ENCODE data around the gene VSTM5.

The VSTM5 gene

GRCh38 chr11:93843906-93844305 lies 6.5 kb downstream of the VSTM5 start:
- no peak overlapping the region for H3K4me3 ChIP-seq (replicated peaks; ENCODE audit: low read depth, low read length)
- TF ChIP-seq CTCF (IDR thresholded peaks at IDR 0.05; ENCODE audit: low read depth, low read length, missing control alignments): no peak
- no peak for DNase-seq (ENCODE audit: extremely low read depth, low read depth)

DNA sequence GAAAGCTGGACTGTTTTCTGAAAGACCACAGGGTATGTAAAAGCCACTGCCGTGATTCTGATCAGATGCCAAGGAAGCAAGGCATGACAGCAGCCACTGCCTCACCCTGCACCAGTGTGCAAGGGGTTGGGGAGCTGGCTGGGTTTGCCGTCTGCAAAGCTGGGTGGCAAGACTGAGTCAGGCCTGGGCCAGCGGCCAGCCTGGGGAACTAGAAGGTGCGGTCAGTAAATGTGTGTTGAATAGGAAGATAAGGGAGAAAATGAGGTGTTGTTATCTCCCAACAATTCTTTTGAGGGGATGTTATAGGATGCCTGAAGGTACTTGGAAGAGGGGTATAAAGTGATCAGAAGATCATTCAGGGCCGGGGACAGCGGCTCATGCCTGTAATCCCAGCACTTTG lies 8.0 kb downstream of the VSTM5 start:
- DNase-seq (ENCODE audit: extremely low read depth, low read depth): no peak
- no peak overlapping the region for H3K4me3 ChIP-seq (replicated peaks; ENCODE audit: low read depth, low read length)
- TF ChIP-seq CTCF (IDR thresholded peaks at IDR 0.05; ENCODE audit: low read depth, low read length, missing control alignments): no peak

- no peak for TF ChIP-seq CTCF (IDR thresholded peaks at IDR 0.05; ENCODE audit: low read depth, low read length, missing control alignments)
- no peak overlapping the region for H3K4me3 ChIP-seq (replicated peaks; ENCODE audit: low read depth, low read length)
- DNase-seq (ENCODE audit: extremely low read depth, low read depth): no peak
Measured at GRCh38 chr11:93842034-93842433, 8.4 kb downstream of the VSTM5 start.

DNA sequence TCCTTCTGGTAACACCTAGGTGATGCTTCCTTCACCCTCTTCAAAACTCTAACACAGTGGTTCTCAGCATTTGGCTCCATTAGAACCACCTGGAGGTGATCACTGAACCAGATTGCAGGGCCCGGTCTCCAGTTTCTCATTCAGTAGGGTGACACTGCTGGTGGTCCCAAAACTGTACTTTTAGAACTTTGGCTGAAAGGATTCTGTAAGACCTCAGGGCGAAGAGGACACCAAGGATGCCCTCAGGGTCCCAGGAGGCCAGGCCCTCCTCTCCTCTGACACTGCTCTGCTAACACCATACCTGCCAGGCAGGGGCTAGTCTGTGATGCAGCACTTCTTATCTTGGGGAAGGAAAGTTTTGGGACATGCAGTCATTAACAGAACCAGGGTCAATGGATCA lies 9.0 kb downstream of the VSTM5 start:
- no peak overlapping the region for H3K4me3 ChIP-seq (replicated peaks; ENCODE audit: low read depth, low read length)
- DNase-seq (ENCODE audit: extremely low read depth, low read depth): no peak
- no peak for TF ChIP-seq CTCF (IDR thresholded peaks at IDR 0.05; ENCODE audit: low read depth, low read length, missing control alignments)

GRCh38 chr11:93840981-93841380 lies 9.4 kb downstream of the VSTM5 start:
- H3K4me3 ChIP-seq (replicated peaks; ENCODE audit: low read depth, low read length): no peak overlapping the region
- DNase-seq (ENCODE audit: extremely low read depth, low read depth): no peak
- no peak for TF ChIP-seq CTCF (IDR thresholded peaks at IDR 0.05; ENCODE audit: low read depth, low read length, missing control alignments)

DNA sequence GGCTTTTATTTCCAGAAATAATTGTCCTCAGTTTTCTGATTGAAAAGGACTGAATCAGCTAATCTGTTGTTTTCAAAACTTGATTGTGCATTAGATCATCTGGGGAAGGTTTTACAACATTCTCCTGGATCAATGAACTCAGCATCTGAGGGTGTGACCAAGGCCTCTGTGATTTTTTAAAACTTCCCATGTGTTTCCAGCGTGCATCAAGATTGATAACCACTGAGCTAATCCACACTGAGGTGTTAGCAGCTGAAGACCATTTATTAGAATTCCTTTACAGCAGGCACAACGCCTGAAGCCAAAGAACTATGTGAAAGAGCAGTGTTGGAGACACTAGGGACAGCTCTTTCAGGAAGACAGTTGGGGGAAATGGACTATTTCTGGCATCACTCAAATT lies 10.2 kb downstream of the VSTM5 start:
- H3K4me3 ChIP-seq (replicated peaks; ENCODE audit: low read depth, low read length): no peak overlapping the region
- no peak for DNase-seq (ENCODE audit: extremely low read depth, low read depth)
- TF ChIP-seq CTCF (IDR thresholded peaks at IDR 0.05; ENCODE audit: low read depth, low read length, missing control alignments): no peak

DNA sequence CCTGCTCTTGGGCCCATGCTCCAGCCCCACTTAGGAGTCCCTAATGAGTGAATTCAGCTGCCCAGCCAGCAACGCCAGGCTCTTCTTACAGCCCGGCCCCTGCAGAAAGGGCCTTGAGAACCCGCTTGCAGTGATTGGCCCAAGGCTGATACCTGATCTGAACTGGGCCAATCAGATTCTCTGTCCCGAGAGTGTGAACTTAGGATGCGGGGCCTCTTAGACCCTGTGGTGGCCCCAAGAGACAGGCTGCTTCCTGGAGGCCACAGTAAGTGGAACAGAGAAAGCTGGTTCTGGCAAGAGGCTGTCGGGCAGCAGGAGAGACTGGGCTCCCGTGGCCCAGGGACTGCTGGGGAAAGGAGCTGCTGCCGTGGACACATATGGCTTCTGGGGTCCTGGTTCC lies 11.5 kb downstream of the VSTM5 start:
- no peak for DNase-seq (ENCODE audit: extremely low read depth, low read depth)
- no peak overlapping the region for H3K4me3 ChIP-seq (replicated peaks; ENCODE audit: low read depth, low read length)
- no peak for TF ChIP-seq CTCF (IDR thresholded peaks at IDR 0.05; ENCODE audit: low read depth, low read length, missing control alignments)
